ENCODE measurements around the gene INPP5D.

Gene INPP5D

DNA sequence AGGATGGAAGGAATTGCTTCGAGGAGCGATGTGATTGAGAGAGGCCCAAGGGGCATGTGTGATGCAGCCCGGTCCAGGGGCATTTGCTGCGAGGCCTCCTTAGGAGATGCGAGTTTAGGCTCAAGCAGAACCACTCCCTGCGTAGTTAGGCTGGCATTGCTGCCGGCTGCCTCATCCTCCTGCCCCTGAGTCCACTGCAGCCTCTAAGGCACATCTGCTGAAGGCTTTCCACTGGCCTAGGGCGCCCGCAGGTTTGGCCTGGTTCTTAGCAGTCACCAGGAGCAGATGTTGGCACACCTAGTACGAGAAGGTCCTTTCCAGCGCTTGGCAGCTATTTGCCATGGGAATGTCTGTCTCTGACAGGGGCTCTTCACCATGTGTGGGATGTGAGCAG, 20.7 kb downstream of the INPP5D start:
- TF ChIP-seq, protein P1, sequence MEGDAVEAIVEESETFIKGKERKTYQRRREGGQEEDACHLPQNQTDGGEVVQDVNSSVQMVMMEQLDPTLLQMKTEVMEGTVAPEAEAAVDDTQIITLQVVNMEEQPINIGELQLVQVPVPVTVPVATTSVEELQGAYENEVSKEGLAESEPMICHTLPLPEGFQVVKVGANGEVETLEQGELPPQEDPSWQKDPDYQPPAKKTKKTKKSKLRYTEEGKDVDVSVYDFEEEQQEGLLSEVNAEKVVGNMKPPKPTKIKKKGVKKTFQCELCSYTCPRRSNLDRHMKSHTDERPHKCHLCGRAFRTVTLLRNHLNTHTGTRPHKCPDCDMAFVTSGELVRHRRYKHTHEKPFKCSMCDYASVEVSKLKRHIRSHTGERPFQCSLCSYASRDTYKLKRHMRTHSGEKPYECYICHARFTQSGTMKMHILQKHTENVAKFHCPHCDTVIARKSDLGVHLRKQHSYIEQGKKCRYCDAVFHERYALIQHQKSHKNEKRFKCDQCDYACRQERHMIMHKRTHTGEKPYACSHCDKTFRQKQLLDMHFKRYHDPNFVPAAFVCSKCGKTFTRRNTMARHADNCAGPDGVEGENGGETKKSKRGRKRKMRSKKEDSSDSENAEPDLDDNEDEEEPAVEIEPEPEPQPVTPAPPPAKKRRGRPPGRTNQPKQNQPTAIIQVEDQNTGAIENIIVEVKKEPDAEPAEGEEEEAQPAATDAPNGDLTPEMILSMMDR (IDR thresholded peaks at IDR 0.05; ENCODE audit: low read depth, low read length), result no peak
- H3K4me1 ChIP-seq, result no peaks in the 10 kb centered on the region
- H3K36me3 ChIP-seq, result no peaks in the 10 kb centered on the region
- H3K9me3 ChIP-seq, result no peaks in the 10 kb centered on the region
- no peak overlapping the region for H3K4me3 ChIP-seq (ENCODE audit: low read depth, low read length)
- DNase-seq, result no peak
- peaks cover 10% of the 10 kb centered on the region for H3K27me3 ChIP-seq

DNA sequence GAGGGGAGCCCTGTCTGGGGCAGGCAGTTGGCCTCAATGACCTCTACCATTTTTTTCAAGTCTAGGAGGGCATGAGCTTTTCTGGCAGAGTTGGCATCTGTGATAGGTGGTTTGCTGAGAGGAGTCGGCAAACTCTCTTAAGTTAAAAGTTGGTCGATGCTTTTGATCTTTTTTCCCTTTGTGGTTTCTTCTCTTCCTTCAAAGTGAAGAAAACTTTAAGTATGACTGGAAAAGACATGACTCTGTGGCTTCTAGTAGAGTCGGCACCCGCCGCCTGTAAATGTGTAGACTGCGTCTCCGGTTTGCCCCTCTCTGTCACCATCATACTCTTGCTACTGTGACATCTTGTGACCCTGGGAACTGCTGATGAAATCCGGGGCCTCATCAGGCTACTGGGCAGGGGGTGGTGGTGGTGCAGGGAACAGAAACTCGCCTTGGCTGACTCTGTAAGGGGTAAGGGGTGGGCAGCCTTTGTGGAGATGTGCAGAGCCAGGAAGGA, 21.1 kb downstream of the INPP5D start:
- no peaks in the 10 kb centered on the region for H3K36me3 ChIP-seq
- H3K4me3 ChIP-seq (ENCODE audit: low read depth, low read length), result no peak overlapping the region
- TF ChIP-seq, protein P1 (IDR thresholded peaks at IDR 0.05; ENCODE audit: low read depth, low read length), result no peak
- no peaks in the 10 kb centered on the region for H3K4me1 ChIP-seq
- H3K9me3 ChIP-seq, result no peaks in the 10 kb centered on the region
- peaks cover 12% of the 10 kb centered on the region for H3K27me3 ChIP-seq
- no peak for DNase-seq

DNA sequence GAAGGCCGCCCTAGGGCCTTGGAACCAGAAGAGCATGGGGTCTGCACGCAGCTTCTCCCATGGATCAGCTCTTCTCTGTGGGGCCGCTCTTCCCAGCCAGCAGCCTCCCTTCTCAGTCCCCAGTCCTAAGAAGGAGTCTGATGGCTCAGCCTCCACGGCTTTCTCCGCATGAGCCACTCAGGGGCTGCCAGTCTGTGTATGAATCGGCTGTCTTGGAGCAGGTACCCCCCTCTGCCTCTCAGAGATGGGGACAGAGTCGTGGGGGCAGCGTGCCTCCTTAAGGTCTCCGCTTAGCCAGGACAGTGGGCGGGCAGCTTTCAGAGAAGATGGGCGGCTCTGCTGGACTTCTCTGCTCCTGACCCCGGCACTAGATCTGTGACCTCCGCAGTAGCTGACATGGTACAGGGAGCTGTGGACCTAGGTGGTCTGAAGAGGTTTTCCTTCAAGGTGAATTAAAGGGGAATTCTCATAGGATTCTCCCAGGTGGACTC, 21.6 kb downstream of the INPP5D start:
- H3K27me3 ChIP-seq, result peaks cover 17% of the 10 kb centered on the region
- H3K4me3 ChIP-seq (ENCODE audit: low read depth, low read length), result no peak overlapping the region
- no peaks in the 10 kb centered on the region for H3K4me1 ChIP-seq
- DNase-seq, result no peak
- no peaks in the 10 kb centered on the region for H3K9me3 ChIP-seq
- no peaks in the 10 kb centered on the region for H3K36me3 ChIP-seq
- TF ChIP-seq, protein P1 (IDR thresholded peaks at IDR 0.05; ENCODE audit: low read depth, low read length), result no peak

DNA sequence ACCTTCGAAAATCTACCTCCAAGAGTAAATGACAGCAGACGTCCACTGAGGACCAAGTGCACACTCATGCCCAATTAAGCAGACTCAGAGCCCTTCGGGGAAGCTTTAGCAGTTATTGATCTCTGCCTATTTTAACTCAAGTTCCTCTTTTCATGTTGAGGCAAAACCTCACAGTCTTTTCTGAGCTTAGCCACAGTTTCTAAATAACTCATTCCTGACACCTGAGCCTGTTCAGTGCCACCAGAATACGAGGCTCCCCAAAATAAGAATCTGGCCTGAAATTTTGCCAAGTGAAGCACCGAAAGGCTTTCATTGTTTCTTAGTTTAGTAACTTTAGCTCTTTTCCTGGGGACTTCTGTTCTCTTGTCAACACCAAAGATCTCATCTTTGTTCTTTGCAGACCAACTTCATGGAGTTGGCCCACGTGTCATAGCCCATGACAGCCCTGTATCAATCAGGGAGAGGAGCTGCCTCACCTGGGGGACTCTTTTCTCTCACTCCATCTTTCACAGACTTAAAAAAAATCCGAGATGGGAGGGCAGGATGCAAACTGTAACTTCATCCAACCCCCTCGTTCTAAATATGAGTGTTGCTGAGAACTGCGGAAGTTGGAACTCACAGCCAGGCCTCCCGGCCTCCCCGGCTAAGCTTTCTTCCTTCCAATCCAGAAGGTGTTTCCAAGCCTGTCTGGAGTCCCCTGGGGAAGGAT, 22.2 kb downstream of the INPP5D start:
- no peaks in the 10 kb centered on the region for H3K9me3 ChIP-seq
- no peaks in the 10 kb centered on the region for H3K36me3 ChIP-seq
- H3K4me1 ChIP-seq, result no peaks in the 10 kb centered on the region
- H3K27me3 ChIP-seq, result peaks cover 20% of the 10 kb centered on the region
- no peak for DNase-seq
- H3K4me3 ChIP-seq (ENCODE audit: low read depth, low read length), result no peak overlapping the region
- TF ChIP-seq, protein P1 (IDR thresholded peaks at IDR 0.05; ENCODE audit: low read depth, low read length), result no peak

DNA sequence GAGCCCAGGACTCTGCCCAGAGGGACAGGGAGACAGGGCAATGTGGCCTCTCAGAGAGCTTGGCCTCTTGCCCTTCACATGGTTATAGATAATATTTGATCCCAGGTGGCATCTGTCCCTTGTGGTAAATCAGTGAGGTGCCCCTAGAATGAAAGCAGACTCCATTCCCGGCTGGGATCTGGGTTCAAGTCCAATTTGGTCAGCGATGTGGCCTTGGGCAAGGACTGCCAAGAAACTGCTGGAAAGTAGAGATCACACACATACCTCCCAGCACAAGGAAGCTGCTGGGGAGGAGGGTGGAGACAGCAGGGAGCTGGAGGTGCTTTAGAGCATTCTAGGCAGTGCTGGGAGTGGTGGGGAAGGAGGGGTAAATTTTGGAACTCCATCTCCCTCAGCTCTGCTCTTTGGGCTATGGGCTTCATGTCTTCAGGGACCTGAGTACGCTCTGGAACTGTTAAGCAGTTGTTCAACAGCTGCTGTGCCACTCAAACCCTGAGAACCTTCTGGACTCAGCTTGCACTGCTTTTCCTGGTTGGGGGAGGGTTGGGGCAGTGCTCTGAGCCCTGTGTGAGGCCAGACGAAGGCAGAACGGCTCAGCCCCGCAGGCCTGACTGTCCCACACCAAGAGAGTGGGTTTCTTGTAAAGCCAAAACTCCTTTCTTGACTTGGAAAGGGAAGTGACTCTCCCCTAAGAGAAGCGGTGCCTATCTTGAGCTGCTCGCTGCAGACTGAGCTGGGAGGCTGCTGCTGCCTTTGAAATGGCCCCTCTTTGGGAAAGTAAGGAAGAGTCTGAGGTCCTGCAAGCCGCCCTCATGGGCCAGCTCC, 23.0 kb downstream of the INPP5D start:
- H3K4me3 ChIP-seq (ENCODE audit: low read depth, low read length), result no peak overlapping the region
- no peaks in the 10 kb centered on the region for H3K9me3 ChIP-seq
- no peaks in the 10 kb centered on the region for H3K4me1 ChIP-seq
- peaks cover 21% of the 10 kb centered on the region for H3K27me3 ChIP-seq
- H3K36me3 ChIP-seq, result no peaks in the 10 kb centered on the region
- DNase-seq, result no peak
- TF ChIP-seq, protein P1 (IDR thresholded peaks at IDR 0.05; ENCODE audit: low read depth, low read length), result no peak

All from BE2C (cell line).